HG02798 (cell line): ENCODE measurements around the gene CCDC57.

Source experiments
- ATAC-seq: cut with Tn5 transposase; IDR thresholded peaks from one replicate; pipeline ENCODE4 v1.9.1; 2021; ENCODE audit warnings: mild to moderate bottlenecking; ENCODE audit not compliant: unreplicated experiment, poor library complexity

CCDC57 gene

DNA sequence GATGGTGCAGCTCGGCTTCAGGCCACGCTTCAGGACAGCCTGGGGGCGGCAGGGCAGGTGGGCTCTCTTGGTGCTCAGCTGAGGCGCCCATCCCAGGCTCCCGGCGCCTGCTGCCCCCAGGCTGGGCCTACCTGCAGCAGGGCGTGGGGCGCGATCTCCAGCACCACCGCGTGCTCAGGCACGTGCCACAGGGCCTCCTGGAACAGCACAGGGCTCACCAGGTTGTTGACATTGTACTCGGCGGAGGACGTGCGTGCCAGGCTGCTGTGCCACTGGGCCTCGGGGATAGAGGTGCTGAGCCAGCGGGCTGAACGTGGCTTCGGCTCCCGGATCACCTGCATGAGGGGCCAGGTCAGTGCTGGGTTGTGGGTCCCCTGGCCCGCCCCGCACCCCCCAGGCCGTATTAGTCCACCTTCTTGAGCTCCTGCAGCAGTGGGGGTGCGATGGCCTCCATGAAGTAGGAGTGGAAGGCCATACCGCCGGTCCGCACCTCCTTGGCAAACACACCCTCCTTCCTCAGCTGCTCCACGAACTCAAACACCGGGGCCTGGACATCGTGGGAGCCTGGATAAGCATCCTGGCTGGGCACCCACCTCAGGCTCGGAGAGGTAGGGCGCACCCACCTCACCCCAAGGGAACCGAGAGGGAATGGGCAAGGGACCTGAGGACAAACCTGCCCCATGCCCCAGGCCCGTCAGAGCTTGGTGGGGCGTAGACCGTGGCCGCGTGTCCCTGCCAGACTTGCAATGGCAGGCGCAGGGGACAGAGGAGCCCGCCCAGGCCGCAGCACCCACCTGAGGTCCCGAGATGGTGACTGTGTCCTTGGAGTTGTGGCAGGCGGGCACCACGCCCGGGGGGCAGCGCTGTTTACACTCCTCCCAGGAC, 123.6 kb downstream of the CCDC57 start:
- no peak for ATAC-seq

DNA sequence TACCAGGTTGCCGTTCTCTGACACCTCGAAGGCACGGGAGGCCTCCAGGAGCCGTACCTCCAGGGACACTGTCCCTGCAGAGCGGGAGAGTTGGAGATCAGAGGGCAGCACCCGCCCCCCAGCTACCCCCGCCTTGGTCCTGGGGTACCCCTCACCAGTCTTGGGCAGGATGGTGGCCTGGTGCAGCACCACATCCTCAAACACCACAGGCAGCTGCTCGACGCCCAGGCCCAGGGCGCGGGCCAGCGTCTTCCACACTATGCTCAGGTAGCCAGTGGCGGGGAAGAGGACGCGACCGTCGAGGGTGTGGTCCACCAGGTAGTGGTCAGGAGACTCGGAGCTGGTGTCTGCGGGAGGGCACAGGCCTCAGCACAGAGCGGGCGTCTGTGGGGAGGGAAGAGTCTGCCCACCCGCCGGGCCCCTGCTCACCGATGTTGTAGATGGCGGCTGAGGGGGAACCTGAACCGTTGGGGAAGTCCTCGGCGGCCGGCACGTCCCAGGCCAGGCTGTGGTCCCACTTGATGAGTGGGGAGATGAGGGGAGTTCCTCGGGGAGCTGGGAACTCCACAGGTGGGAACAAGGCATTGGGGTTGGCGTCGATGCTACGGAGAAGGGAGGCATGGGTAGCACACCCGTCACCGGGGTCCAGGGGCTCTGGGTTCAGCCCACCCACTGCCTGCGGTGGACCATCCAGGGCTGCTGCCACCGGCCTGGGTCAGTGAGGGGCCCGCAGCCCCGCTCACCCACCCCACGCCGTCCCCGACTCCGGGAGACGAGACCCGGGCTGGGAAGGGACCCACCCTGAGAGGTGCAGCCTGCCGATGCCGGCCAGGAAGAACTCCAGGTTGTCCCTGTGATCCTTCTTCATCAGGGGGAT, 124.4 kb downstream of the CCDC57 start:
- no peak for ATAC-seq

DNA sequence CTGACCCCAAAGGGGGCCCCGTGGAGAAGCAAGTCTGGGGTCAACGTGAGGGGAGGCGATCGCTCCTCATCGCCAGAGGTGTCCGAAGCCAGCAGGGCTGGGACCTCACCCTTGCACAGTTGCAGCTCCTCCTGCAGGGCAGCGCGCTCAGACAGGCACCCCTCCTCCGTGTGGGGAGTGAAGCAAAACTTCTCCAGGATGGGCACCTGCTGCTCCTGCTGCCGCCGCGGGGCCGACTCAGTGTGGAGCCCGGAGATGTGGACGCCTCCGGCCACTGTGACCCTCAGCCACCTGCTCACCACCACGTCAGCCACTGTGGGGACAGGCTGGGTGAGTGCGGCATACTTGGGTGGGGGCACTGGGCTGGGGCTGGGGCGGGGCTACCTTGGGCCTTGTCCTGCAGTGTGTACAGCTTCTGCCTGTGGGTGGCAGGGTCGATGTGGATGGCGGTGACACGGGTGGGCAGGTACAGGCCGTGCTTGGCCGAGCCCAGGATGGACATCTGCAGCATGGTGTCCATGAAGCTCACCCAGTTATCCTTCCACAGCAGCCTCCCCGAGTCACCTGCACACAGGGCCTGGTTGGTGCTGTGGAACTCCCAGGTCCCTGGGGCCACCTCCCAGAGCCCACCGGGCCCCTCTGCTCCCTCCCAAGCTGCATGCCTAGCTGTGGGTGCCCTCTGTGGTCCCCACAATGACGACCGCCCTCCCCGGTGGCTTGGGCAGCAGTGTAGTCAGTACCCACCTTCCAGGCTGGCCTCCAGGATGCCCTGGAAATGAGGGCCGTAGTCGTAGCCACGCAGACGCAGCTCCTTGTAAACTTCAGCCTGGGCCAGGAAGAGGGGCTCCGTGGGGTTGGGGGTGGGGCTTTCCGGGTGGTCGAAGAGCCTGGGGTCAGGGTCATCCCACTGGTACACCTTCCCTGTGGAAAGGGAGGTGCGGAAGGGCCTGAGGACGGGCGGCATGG, 125.4 kb downstream of the CCDC57 start:
- no peak for ATAC-seq

DNA sequence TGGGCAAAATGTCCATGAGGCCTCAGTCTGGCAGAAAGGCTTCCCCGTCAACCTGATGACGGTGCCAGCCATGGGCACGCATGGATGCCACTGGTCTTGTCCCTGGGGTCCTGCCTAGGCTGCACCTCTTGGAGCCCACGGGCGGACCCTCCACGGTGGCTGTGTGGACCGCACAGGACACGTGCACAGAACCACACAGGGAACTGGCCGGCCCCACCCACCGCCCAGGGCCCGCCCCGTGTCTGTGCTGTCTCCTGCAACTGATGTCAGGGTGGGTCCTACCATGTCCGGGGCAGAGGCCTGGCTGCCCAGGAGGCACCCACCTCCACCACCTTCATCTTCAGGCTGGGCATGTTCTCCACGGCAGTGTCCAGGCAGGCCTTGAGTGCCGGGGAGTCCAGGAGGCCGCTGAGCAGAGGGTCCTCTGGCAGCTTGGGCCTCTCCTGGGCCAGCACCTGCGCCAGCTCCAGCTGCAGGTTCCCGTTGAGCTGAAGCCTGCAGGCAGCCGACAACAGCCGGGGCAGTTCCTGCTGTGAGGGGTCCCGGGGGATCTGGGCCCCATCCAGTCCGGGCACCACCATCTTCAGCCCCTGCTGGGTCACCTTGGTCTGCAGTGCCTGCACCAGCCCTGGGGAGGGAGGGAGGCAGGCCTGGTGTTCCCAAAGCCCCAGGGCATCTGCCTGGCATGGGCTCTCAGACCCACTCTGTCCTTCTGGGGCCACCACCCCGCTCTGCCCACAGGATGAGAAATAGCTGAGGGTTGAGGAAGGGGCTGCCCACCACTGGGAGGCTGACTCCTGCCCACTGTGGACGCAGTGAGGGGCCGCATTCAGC, 126.5 kb downstream of the CCDC57 start:
- no peak for ATAC-seq

DNA sequence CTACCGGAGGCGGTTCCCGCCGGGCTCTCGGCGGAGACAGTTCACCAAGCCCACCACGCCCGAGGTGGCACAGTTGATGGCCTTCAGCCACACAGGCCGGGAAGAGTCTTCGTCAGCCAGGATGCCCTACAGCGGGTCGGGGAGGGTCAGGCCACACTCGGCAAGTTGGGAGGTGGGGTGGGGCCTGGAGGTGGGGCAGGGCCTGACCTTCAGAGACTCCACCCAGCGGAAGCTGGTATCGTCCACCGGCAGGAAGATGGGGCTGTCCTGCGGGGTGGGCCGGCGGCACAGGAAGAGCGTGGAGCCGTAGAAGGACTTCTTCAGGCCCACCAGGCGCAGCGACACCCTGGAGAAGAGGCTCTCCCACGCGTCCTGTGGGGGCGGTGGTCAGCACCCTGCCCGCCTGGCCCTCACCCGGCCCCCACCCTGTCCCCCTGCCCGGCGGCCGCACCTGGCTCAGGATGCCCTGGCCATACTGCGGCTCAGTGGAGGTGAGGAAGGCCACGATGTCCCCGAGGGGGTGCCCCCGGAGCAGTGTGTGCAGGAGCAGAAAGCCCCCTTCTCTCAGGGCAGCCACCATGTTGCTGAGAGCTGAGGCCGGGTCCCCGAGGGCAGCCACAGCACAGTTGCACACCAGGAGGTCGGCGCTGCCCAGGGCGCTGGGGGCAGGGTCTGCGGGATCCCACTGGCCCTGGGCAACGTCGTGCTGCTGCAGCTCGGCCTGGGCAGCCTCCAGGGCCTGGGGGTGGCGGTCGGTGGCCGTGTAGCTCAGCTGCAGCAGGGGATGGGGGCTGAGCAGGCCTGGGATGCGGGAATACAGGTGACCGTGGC, 127.4 kb downstream of the CCDC57 start:
- ATAC-seq: no peak

DNA sequence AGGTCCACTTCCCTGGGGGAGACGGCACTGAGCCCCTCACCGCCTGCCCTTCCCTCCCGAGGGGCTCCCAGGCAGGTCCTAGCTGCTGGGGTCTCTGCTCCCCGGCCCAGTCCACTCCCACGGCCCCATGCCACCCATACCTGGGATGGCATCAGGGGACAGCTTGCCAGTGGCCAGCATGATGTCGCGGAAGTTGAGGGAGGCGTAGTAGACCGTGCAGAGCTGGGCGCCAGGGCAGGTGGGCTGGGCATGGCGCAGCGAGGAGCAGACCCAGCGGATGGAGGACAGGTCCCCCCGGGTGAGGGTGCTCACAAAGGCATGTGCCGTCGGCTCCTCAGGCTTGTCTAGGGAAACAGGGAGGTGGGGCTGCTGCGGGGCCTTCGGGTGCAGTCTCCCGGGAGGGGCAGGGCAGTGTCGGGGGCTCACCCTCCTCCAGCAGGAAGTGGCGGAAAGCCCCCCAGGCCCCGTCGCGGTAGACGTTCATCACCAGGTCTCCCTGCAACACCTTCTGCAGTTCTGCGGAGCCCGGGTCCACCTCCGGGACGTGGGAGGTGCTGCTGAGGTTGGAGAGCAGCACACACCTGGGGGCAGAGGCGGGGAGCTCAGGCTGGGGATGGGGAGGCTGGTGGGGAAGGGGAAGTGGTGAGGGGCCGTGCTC, 128.1 kb downstream of the CCDC57 start:
- no peak for ATAC-seq

DNA sequence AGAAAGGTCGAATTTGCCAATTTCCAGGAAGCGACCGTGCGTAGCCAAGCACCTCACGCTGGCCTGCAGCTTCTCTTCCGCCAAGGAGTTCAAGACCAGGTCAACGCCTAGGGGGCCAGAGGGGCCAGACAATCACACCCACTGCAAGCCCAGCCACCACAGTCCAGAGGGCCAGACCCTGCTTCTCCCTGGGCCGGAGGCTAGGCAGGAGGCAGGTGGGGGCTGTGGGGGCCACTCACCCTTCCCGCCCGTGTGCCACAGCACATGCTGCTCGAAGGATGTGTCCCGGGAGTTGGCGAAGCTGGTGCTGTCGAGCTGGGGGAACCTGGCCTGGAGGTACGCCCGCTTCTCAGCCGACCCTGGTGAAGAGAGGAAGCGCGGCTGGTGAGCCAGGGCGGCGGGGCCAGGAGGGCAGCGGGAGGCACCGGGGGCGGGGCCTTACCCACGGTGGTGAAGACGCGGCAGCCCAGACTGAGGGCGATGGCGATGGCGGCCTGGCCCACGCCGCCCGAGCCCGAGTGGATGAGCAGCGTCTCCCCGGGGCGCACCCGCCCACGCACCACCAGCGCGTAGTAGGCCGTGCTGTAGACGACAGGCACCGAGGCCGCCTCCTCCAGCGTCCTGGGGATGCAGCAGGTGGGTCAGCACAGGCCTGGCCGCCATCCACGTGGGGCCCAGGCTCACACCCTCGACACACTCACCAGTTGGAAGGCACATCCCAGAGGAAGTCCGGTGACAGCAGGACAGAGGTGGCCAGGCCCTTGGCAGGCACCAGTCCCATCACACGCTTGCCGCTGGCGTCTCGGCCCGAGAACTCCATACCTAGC, 128.9 kb downstream of the CCDC57 start:
- no peak for ATAC-seq

DNA sequence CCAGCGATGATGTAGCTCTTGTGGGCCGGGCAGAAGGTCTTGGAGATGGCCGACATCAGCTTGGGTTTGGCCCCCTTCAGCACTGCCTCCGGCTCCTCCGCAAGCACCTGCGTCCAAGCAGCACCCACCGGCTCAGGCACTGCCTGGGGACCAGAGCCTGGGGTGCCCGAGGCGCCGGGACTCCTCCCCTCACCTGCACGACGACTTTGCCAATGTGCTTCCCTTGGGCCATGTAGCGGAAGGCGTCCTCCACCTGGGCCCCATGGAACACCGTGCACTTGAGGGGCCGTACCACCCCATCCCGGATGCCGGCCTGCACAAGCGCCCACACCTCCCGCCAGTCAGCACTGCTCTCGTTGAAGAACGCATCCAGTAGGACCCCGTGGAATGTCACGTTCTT, 129.6 kb downstream of the CCDC57 start:
- ATAC-seq: no peak

DNA sequence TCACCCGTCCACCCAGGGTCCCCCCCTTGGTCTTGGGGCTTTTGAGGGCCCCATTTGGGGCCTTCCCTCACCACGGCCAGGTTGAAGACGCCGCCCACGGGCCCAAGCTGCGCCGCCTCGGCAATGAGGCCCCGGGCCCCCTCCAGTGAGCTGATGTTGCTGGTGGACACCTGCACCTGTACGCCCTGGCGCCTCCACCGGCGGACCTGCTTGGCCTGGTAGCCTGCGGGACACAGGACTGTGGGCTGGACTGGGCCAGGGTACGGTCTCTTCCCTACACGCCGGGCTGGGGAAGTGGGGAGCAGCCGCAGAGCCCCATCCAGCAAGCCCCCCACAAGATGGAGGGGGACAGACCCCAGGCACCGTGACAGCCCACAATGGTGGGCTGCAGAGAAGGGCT, 130.2 kb downstream of the CCDC57 start:
- ATAC-seq: no peak

DNA sequence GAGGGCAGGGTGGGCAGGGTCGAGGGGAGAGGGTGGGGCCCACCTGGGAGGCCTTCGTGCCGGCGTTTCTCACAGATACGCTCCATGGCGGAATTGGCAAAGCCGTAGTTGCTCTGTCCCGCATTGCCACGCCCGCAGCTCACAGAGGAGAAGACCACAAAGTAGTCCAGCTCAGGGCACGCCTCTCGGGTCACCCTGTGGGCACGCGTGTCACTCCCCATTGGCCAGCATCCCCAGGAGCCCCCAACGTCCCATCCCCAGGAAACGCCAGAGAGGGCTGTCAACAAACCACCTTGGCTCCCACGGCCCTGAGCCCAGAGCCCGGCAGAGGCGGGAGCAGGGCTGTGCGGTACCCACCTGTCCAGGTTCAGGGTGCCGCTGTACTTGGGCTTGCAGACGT, 130.7 kb downstream of the CCDC57 start:
- ATAC-seq: no peak

DNA sequence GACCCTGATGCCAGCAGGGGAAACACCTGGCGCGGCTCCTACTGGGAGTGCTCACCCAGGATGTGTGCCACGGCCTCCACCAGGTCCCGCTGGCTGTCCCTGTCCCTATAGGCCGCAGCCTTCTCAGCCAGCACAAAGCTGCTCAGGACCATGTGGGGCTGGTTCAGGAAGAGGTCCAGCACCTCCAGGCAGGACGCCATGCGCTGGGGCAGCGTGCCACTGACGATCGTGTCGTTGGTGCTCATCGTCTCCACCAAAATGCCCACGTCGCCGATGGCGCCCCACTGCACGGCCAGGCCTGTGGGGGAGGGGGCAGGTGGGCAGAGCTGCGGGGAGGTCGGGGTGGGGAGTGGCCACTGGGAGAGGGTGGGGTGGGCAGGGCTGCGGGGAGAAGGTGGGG, 131.1 kb downstream of the CCDC57 start:
- no peak for ATAC-seq

DNA sequence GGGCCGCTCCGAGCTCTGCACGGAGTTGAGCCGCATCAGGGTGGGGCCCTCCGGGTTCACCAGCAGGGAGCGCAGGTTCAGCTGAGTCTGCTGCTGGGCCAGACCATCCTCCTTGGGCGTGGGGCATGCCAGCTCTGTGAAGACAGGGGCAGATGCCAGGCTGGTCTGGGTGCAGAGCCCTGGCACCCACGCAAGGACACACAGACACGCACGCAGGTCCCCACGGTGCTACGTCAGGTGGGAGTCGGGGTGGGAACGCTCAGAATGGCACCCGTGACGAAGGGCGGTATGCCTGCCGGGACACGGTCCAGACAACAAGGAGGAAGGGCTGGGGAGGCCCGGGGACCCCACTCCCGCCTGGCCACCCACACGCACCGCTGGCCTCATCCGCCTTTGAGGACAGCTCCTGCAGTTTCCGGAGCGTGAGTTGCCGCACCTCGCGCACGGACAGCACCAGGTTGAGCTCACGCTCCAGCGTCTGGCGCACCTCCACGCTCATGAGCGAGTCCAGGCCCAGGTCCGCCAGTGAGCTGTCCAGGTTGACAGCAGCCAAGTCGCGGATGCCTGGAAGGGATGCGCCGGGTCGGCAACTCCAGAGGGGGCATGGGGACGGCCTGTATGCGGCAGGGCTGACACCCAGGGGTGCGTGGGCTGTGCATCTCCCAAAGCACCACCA, 131.7 kb downstream of the CCDC57 start:
- ATAC-seq: no peak

DNA sequence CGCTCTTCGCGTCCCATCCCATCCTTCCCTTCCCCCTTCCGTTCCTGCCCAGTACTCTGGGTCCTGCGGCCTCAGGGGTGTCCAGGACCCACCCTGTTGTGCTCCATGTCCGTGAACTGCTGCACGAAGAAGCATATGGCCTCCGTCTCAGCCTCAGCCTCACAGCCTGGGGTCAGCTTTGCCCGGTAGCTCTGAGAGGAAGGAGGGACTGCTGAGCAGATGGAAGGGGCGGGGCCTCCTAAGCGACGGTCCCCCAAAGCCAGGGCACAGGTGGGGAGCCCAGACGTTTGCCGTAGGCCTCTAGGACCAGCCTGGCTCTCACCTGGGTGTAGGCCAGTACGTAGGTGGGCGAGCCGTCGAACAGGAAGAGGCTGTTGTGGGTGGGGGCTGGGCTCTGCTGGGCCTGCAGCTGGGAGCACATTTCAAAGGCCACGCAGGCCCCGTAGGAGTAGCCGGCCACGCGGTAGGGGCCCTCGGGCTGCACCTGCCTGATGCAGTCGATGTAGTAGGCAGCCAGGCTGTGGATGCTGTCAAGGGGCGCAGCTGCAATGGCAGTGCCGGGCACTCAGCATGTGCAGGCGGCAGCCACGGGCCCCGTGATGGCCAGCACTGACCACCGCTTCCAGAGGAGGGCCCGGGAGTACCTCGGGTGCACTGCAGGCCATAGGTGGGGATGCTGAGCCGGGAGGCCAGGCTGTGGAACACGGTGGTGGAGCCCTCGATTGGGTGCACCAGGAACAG, 132.4 kb downstream of the CCDC57 start:
- ATAC-seq: no peak

DNA sequence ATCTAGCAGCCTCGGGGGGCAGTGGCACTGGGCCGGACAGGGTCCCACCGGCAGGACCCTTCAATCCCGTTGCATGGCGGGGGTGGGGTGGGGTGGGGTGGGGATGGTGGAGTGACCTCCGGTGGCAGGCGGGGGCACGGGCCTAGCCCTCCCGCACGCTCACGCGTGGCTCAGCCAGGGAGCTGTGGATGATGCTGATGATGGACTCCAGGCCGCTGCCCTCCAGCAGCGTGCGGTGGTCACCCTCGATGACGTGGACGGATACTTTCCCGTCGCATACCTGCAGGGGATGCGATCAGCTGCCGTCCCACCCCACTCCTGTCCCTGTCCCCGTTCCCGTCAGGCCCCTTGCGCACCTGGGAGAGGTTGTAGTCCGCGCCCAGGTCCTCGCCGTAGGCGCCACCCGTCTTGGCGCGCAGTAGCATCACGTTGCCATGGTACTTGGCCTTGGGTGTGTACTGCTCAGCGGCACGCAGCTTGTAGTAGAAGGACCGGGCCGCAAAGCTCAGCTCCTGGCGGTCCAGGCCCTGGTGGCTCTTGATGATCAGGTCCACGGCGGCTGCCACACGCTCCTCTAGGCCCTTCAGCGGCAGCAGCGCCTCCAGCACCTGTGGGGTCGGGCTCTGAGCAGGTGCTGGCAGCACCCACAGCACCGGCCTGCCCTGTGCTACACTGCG, 133.5 kb downstream of the CCDC57 start:
- no peak for ATAC-seq

DNA sequence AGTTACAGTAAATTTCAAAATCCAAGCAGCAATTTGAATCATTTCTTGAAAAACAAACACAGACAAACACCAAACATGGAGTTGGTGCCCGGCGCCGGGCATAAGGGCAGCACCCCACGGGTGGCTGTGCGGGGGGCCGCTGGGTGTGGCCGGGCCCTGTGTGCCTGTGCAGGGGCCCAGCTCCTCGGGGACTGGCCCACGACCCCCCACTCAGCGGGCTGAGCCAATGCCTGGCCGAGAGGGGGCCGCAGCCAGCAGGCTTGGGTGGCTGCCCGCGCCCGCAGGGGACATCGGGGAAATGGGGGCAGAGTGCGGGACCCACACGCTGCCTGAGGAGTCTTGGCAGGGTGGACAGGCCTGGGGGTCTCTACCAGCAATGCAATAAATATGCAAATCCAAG, 134.2 kb downstream of the CCDC57 start:
- ATAC-seq: no peak
